IMR-90 (cell line): ENCODE results near the gene PLXND1. TPM values are rescaled to one million over a fixed set of nuclear protein-coding genes. Genes with fewer than 3 reads are reported as not detected.

Experiments used
- ATAC-seq: fragments of 200-7000 bp; cut with Tn5 transposase; 2 replicates; pipeline ENCODE4 v1.9.1; 2020; ENCODE audit warnings: low read depth, mild to moderate bottlenecking, moderate library complexity
- BruUV-seq: library from RNA; stranded (reverse); fragments of 400-500 nt; replicated peaks from 2 replicates; lab custom pipeline; 2021; lab: Mats Ljungman, UMichigan
- CTCF ChIA-PET: fragments of 300-600 bp; formaldehyde crosslinking; extraction: SDS; loops from one replicate; lab custom pipeline; 2021; ENCODE audit warnings: antibody characterized with exemption; lab: Yijun Ruan, JAX
- POLR2A ChIA-PET: fragments of 300-600 bp; sonication (Branson Sonifier 250); formaldehyde crosslinking; loops from one replicate; lab custom pipeline; 2022; ENCODE audit warnings: antibody characterized with exemption; ENCODE audit not compliant: unreplicated experiment; lab: Charles Lee
- DNase-seq: peaks from one replicate; pipeline ENCODE4 v3.0.0; 2013
- H2AFZ ChIP-seq: replicated peaks from 2 replicates; pipeline ENCODE3; 2013; ENCODE audit warnings: low read length, mild to moderate bottlenecking; ENCODE audit not compliant: poor library complexity
- H2AK5ac ChIP-seq: 2 replicates; pipeline ENCODE4 v1.6.1; 2013; ENCODE audit warnings: low read depth, low read length, inconsistent platforms
- H2AK9ac ChIP-seq: replicated peaks from 2 replicates; pipeline ENCODE3; 2013; ENCODE audit warnings: mild to moderate bottlenecking, low read depth, low read length, moderate library complexity; ENCODE audit not compliant: poor library complexity
- H2BK120ac ChIP-seq: 2 replicates; pipeline ENCODE4 v1.6.1; 2013; ENCODE audit warnings: low read depth, low read length, inconsistent platforms
- H2BK15ac ChIP-seq: 3 replicates; pipeline ENCODE4 v1.6.1; 2013; ENCODE audit warnings: low read depth, low read length, inconsistent platforms
- H2BK20ac ChIP-seq: 2 replicates; pipeline ENCODE4 v1.6.1; 2013; ENCODE audit warnings: low read depth, mild to moderate bottlenecking, inconsistent platforms, low read length, moderate library complexity
- H2BK5ac ChIP-seq: 2 replicates; pipeline ENCODE4 v1.6.1; 2013; ENCODE audit warnings: mild to moderate bottlenecking, low read depth, low read length, inconsistent platforms; ENCODE audit not compliant: poor library complexity, severe bottlenecking
- H3K14ac ChIP-seq: replicated peaks from 2 replicates; pipeline ENCODE4 v1.6.1; 2013; ENCODE audit warnings: low read depth, low read length, inconsistent platforms
- H3K18ac ChIP-seq: 2 replicates; pipeline ENCODE4 v1.6.1; 2013; ENCODE audit warnings: low read depth, low read length, control low read depth
- H3K23ac ChIP-seq: 2 replicates; pipeline ENCODE4 v1.6.1; 2013; ENCODE audit warnings: low read depth, low read length, inconsistent platforms
- H3K27ac ChIP-seq: 2 replicates; pipeline ENCODE4 v1.5.1; 2013; ENCODE audit warnings: mild to moderate bottlenecking, control low read depth, low read length; ENCODE audit not compliant: insufficient read depth
- H3K27me3 ChIP-seq: 2 replicates; pipeline ENCODE4 v1.6.1; 2013; ENCODE audit warnings: low read length; ENCODE audit not compliant: control insufficient read depth, insufficient read depth
- H3K36me3 ChIP-seq: 2 replicates; pipeline ENCODE4 v1.6.1; 2013; ENCODE audit warnings: low read length, mixed read lengths; ENCODE audit not compliant: control insufficient read depth, insufficient read depth
- H3K4ac ChIP-seq: 2 replicates; pipeline ENCODE4 v1.6.1; 2013; ENCODE audit warnings: low read depth, low read length, inconsistent platforms
- H3K4me1 ChIP-seq: 2 replicates; pipeline ENCODE4 v1.6.1; 2013; ENCODE audit warnings: low read length, mixed read lengths; ENCODE audit not compliant: control insufficient read depth, insufficient read depth
- H3K4me2 ChIP-seq: 2 replicates; pipeline ENCODE4 v1.6.1; 2013; ENCODE audit warnings: low read depth, mild to moderate bottlenecking, control low read depth, low read length, moderate library complexity
- H3K4me3 ChIP-seq: 2 replicates; pipeline ENCODE4 v1.5.1; 2013; ENCODE audit warnings: low read depth, mild to moderate bottlenecking, control low read depth, low read length, moderate library complexity; ENCODE audit not compliant: insufficient read depth
- H3K56ac ChIP-seq: 2 replicates; pipeline ENCODE4 v1.6.1; 2013; ENCODE audit warnings: low read length, inconsistent platforms; ENCODE audit not compliant: insufficient read depth; ENCODE audit errors: extremely low read depth
- H3K79me1 ChIP-seq, 2 experiments: 2 replicates each; pipeline ENCODE4 v1.6.1; 2013; ENCODE audit warnings: low read length in 2 of 2, inconsistent platforms in 1 of 2, low read depth in 1 of 2
- H3K9ac ChIP-seq: 2 replicates; pipeline ENCODE4 v1.6.1; 2013; ENCODE audit warnings: low read depth, low read length, control low read depth
- H3K9me1 ChIP-seq: 2 replicates; pipeline ENCODE4 v1.6.1; 2013; ENCODE audit warnings: low read length, inconsistent platforms; ENCODE audit not compliant: insufficient read depth
- H3K9me3 ChIP-seq: 2 replicates; pipeline ENCODE4 v1.6.1; 2013; ENCODE audit warnings: low read length; ENCODE audit not compliant: control insufficient read depth, insufficient read depth
- H4K20me1 ChIP-seq: 2 replicates; pipeline ENCODE4 v1.6.1; 2013; ENCODE audit warnings: low read length, inconsistent platforms; ENCODE audit not compliant: insufficient read depth
- H4K5ac ChIP-seq: 2 replicates; pipeline ENCODE4 v1.6.1; 2013; ENCODE audit warnings: mild to moderate bottlenecking, low read depth, low read length, control low read depth
- H4K8ac ChIP-seq, 2 experiments: 2 replicates each; pipeline ENCODE4 v1.6.1; 2013; ENCODE audit warnings: low read depth in 2 of 2, low read length in 2 of 2, control low read depth in 1 of 2, inconsistent platforms in 1 of 2
- H4K91ac ChIP-seq: 2 replicates; pipeline ENCODE4 v1.6.1; 2013; ENCODE audit warnings: low read depth, low read length, inconsistent platforms; ENCODE audit not compliant: insufficient read depth
- CEBPB ChIP-seq: IDR thresholded peaks from 2 replicates; pipeline ENCODE4 v1.6.1; 2012; ENCODE audit warnings: low read depth, low read length, improper control_type of control experiment
- CHD1 ChIP-seq: IDR thresholded peaks from 2 replicates; pipeline ENCODE4 v1.6.1; 2012; ENCODE audit warnings: low read depth, low read length, improper control_type of control experiment
- FOS ChIP-seq: fragments of 150-350 bp; IDR thresholded peaks from 2 replicates; pipeline ENCODE4 v1.6.1; 2016; ENCODE audit warnings: low read depth, low read length
- MAFK ChIP-seq: IDR thresholded peaks from 2 replicates; pipeline ENCODE4 v1.6.1; 2012; ENCODE audit warnings: low read depth, low read length, improper control_type of control experiment
- MXI1 ChIP-seq: IDR thresholded peaks from 2 replicates; pipeline ENCODE4 v1.6.1; 2012; ENCODE audit warnings: low read depth, mild to moderate bottlenecking, low read length, moderate library complexity, borderline replicate concordance
- NFE2L2 ChIP-seq: fragments of 150-350 bp; IDR thresholded peaks from 2 replicates; pipeline ENCODE4 v1.6.1; 2016; ENCODE audit warnings: low read depth, mild to moderate bottlenecking, low read length
- POLR2A ChIP-seq: IDR thresholded peaks from 2 replicates; pipeline ENCODE4 v1.6.1; 2012; ENCODE audit warnings: mild to moderate bottlenecking, low read depth, low read length
- RCOR1 ChIP-seq: IDR thresholded peaks from 2 replicates; pipeline ENCODE4 v1.6.1; 2012; ENCODE audit warnings: mild to moderate bottlenecking, low read length, improper control_type of control experiment; ENCODE audit not compliant: insufficient replicate concordance
- RFX5 ChIP-seq: IDR thresholded peaks from 2 replicates; pipeline ENCODE4 v1.8.0; 2012; ENCODE audit warnings: low read depth, mild to moderate bottlenecking, low read length, moderate library complexity
- SMC3 ChIP-seq: fragments of 150-350 bp; IDR thresholded peaks from 2 replicates; pipeline ENCODE4 v1.6.1; 2016; ENCODE audit warnings: low read depth, mild to moderate bottlenecking, antibody characterized with exemption, low read length, moderate library complexity
- WGBS, 2 experiments: methylation state at CpG; one replicate each; pipeline versions ENCODE4 v1.1.5 to v1.1.7; 2013; ENCODE audit warnings: missing lambda C conversion rate in 2 of 2; ENCODE audit not compliant: insufficient read length in 1 of 2; ENCODE audit errors: extremely low coverage in 2 of 2; 5-methylcytosine and 5-hydroxymethylcytosine counted together
- dilution Hi-C: fragments of 300-500 bp; cut with HindIII; formaldehyde crosslinking; loops from one replicate; pipeline ENCODE4 v1.14.3; 2018; ENCODE audit warnings: low sequenced_read_pairs; ENCODE audit not compliant: unreplicated experiment
- in situ Hi-C: fragments of 300-500 bp; cut with MboI; formaldehyde crosslinking; loops from 3 replicates; pipeline ENCODE4 v1.14.3; 2019; ENCODE audit warnings: low sequenced_read_pairs, inconsistent platforms, mixed read lengths
- intact Hi-C: fragments of 100-400 bp; cut with micrococcal nuclease; formaldehyde crosslinking; loops from 2 replicates; pipeline ENCODE4 v1.10.0; 2022
- polyA plus RNA-seq, 3 experiments: library from polyadenylated mRNA; depleted of rRNA; stranded (reverse); fragments of >200 nt; gene quantifications; 2 replicates each; pipeline ENCODE4 v1.2.3, GENCODE V29; 2012; ENCODE audit warnings: low replicate concordance in 1 of 3
- total RNA-seq: library from RNA; depleted of rRNA; stranded (reverse); fragments of >200 nt; gene quantifications from 2 replicates; pipeline ENCODE4 v1.2.3, GENCODE V29; 2012
- TF ChIP-seq, protein P1 (sequence below): conservative IDR thresholded peaks from 2 replicates; pipeline ENCODE4 v1.5.1; 2012; ENCODE audit warnings: mild to moderate bottlenecking, low read depth, low read length, improper control_type of control experiment
- TF ChIP-seq, protein P2 (sequence below): fragments of 150-350 bp; IDR thresholded peaks from 2 replicates; pipeline ENCODE4 v1.6.1; 2016; ENCODE audit warnings: low read depth, mild to moderate bottlenecking, low read length, moderate library complexity, borderline replicate concordance
- TF ChIP-seq, protein P3 (sequence below): fragments of 150-350 bp; IDR thresholded peaks from 2 replicates; pipeline ENCODE4 v1.6.1; 2017; ENCODE audit warnings: mild to moderate bottlenecking, antibody characterized with exemption, low read length, low read depth

The PLXND1 gene
- total and polyA plus RNA-seq, 2 of the 4 experiments (the other 2 are of a cell fraction), result 19.2 to 67.1 TPM

DNA sequence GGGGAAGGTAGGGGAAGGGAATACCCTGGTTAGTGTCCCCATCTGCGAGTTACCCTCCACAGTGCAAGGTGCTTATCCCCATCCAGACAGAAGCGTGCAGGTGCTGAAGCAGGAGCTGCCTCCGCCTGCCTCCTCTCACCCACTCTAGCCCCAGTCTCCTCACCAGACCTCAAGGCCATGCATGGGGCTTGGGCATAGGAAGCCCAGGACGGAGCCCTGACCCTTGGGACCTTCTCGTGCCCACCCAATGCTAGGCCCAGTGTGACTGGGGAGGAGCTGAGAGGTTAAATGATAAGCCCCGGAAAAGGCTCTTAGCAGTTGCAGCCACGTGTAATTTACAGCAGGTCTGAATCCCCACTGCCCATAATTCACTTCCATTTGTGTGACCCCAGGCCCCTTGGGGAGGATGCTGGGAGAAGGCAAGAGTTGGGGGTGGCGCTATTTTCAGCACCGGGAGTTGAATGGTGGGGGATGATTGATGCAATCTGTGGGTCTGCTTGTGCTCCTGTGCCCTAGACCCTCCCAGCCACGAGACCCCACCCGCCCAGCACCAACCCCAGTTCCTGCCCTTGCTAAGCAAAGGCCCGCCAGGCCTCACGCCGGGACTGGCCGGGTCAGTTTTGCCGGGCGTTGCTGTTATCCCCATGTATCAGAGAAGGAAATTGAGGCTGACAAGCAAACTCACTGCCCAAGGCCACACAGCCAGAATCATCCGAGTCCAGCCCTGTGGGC is 14.5 kb upstream of the PLXND1 start (continued):
- TF ChIP-seq NFE2L2, result no peak

DNA sequence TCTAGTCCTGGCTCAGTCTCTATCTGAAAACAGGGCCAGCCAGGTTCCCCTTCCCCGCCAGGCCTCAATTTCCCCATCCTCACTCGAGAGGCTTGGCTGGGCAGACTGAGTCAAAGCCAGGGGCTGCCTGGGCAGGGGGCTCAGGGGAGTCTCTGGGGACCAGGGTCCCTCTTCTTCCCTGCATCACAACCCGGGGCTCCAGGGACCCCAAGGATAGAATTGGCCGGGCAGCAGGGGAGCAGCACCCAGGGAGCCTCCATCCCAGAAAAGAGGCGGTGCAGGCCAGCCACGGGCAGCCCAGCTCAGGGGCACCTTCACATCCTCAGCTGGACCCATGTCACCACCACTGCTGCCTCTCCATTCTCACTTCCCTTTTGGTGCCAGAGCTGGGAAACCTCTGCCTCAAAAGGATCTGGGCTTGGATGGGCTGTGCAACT is 13.3 kb upstream of the PLXND1 start:
- H4K20me1 ChIP-seq, result no peaks in the 10 kb centered on the region
- H3K23ac ChIP-seq, result no peak overlapping the region
- DNase-seq, result no peak
- dilution Hi-C loops (no loop called here), in situ Hi-C loops (loop anchor here (25.0 kb wide), 1 partner anchor 232 kb away; no protein-coding TSS in a partner anchor), intact Hi-C loops (loop anchor here (10.0 kb wide), 1 partner anchor 385 kb away; no protein-coding TSS in a partner anchor)
- peaks cover 6% of the 10 kb centered on the region for H3K9me1 ChIP-seq
- H4K5ac ChIP-seq, result no peak overlapping the region
- no peak overlapping the region for H3K18ac ChIP-seq
- H3K56ac ChIP-seq, result no peak overlapping the region
- H3K4me1 ChIP-seq, result peaks cover 3% of the 10 kb centered on the region
- no peak overlapping the region for H3K27ac ChIP-seq
- H3K4ac ChIP-seq, result no peak overlapping the region
- no peak overlapping the region for H2AK9ac ChIP-seq
- no peak overlapping the region for H4K91ac ChIP-seq
- H2BK20ac ChIP-seq, result no peak overlapping the region
- no peaks in the 10 kb centered on the region for H3K36me3 ChIP-seq
- 88% methylated on average over 2 of the region's 6 CpGs; no CpG with 5 or more reads in 1 of the 2 experiments for WGBS, 2 experiments
- H2AK5ac ChIP-seq, result no peak overlapping the region
- H2BK120ac ChIP-seq, result no peak overlapping the region
- H3K4me2 ChIP-seq, result no peak overlapping the region
- CTCF ChIA-PET, result no interaction called here
- no peaks in the 10 kb centered on the region for H3K79me1 ChIP-seq
- H2AFZ ChIP-seq, result no peak overlapping the region
- POLR2A ChIA-PET, result no interaction called here
- no peak overlapping the region for H2BK15ac ChIP-seq
- H3K9ac ChIP-seq, result no peak overlapping the region
- ATAC-seq, result no peak
- H3K4me3 ChIP-seq, result no peak overlapping the region
- H3K9me3 ChIP-seq, result no peaks in the 10 kb centered on the region
- BruUV-seq, result no TSS peak
- no peaks in the 10 kb centered on the region for H3K27me3 ChIP-seq
- no peak overlapping the region for H2BK5ac ChIP-seq
- no peak overlapping the region for H3K14ac ChIP-seq
- H4K8ac ChIP-seq, result no peak overlapping the region
- TF ChIP-seq, protein P1, sequence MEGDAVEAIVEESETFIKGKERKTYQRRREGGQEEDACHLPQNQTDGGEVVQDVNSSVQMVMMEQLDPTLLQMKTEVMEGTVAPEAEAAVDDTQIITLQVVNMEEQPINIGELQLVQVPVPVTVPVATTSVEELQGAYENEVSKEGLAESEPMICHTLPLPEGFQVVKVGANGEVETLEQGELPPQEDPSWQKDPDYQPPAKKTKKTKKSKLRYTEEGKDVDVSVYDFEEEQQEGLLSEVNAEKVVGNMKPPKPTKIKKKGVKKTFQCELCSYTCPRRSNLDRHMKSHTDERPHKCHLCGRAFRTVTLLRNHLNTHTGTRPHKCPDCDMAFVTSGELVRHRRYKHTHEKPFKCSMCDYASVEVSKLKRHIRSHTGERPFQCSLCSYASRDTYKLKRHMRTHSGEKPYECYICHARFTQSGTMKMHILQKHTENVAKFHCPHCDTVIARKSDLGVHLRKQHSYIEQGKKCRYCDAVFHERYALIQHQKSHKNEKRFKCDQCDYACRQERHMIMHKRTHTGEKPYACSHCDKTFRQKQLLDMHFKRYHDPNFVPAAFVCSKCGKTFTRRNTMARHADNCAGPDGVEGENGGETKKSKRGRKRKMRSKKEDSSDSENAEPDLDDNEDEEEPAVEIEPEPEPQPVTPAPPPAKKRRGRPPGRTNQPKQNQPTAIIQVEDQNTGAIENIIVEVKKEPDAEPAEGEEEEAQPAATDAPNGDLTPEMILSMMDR, result no peak
- TF ChIP-seq, protein P2, sequence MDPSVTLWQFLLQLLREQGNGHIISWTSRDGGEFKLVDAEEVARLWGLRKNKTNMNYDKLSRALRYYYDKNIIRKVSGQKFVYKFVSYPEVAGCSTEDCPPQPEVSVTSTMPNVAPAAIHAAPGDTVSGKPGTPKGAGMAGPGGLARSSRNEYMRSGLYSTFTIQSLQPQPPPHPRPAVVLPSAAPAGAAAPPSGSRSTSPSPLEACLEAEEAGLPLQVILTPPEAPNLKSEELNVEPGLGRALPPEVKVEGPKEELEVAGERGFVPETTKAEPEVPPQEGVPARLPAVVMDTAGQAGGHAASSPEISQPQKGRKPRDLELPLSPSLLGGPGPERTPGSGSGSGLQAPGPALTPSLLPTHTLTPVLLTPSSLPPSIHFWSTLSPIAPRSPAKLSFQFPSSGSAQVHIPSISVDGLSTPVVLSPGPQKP, result no peak
- TF ChIP-seq MXI1, result no peak
- TF ChIP-seq RCOR1, result no peak
- TF ChIP-seq CEBPB, result no peak
- no peak for TF ChIP-seq POLR2A
- no peak for TF ChIP-seq MAFK
- TF ChIP-seq CHD1, result no peak
- no peak for TF ChIP-seq SMC3
- no peak for TF ChIP-seq RFX5
- TF ChIP-seq, protein P3, sequence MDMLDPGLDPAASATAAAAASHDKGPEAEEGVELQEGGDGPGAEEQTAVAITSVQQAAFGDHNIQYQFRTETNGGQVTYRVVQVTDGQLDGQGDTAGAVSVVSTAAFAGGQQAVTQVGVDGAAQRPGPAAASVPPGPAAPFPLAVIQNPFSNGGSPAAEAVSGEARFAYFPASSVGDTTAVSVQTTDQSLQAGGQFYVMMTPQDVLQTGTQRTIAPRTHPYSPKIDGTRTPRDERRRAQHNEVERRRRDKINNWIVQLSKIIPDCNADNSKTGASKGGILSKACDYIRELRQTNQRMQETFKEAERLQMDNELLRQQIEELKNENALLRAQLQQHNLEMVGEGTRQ, result no peak
- TF ChIP-seq FOS, result no peak
